CD4-positive, alpha-beta T cell treated with Interleukin-6 for 4 hours (primary cell): ENCODE measurements around the gene MAJIN.
"Not testable (repeated sequence)": the region's sequence is repeated elsewhere in the genome, so short reads cannot be mapped to it uniquely, and the experiment has no call there.

Source experiments
- DNase-seq: peaks from one replicate; pipeline ENCODE4 v3.0.0-alpha.2; 2020; ENCODE audit warnings: mixed read lengths

MAJIN gene, protein sequence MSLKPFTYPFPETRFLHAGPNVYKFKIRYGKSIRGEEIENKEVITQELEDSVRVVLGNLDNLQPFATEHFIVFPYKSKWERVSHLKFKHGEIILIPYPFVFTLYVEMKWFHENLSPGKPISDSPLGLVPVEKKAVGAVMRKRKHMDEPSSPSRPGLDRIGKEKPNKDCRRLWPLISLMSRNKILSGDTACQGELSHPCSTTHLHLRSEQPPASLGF

DNA sequence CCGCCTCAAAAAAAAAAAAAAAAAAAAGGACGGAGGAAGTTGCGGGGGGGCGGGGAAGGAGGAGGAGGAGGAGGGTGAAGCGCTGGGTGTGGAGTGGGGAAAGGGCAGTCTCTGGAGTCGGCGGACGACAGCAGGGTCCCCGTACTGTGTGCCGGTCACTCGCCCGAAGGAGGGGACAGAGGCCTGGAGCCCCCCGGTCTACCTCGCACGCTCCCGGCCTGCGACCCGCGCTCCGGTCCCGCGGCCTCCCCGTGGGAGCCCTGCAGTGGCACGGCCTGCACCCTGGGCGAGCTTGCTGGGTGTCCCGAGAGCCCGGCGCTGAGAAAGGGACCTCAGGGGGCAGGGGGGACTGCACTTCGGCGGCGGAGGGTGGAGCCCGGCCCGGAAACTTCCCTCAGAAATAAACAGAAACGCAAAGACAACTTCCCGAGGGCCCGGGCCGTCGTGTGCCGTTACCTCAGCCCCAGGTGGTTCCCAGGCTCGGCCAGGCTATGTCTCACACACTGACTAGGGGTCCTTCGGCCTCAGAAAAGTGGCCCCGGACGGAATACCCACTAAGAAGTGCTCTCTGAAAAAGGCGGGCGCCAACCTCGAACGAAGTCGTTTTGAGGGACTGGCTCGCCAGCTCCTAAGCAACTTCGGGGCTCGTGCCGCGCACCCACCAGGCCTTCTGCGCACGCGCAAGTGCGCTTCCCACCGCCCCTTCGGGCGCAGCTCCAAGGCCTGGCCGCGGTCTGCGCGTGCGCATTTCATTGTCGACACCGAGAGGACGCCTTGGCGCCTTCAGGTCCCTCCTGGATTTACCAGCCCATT lies at the start of gene MAJIN:
Gene MAJIN, minus strand, starts transcription at position 688 of the 813 bp plus-strand sequence. CDS start 12,703 bp downstream, outside the sequence.
- peak; percentile 94 for DNase-seq

DNA sequence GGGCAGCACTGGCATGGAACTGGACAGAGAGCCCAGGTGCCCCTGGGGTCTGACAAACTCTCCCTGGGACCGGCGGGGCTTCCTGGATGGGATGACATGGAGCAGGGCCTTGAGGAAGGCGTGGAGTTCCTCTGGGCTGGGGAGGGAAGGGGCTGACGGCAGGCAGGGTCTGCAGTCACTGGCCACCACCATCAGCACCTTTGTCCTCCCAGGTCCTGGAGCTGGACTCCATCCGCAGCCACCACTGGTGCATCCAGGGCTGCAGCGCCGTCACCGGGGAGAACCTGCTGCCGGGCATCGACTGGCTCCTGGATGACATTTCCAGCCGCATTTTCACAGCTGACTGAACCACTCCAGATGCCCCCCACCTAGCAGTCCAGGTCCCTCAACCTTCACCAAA lies 49.6 kb upstream of the MAJIN start:
- DNase-seq = no peak

DNA sequence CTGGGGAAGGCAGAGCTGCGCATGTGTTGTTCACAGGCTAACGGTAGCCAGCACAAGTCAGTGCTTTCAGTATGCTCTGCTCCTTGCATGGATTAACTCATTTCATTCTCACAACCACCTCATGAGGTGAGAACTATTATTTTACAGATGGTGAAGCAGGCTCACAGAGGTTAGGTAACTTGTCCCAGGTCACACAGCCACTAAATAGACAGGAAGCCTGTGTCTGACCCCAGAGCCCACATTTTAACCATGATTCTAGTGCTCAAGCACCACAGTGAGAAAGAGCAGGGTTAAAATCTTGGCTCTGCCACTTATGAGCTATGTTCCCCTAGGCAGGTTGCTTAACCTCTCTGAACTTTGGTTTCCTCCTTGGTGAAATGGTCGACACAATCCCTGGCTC lies 49.1 kb upstream of the MAJIN start:
- DNase-seq = no peak

DNA sequence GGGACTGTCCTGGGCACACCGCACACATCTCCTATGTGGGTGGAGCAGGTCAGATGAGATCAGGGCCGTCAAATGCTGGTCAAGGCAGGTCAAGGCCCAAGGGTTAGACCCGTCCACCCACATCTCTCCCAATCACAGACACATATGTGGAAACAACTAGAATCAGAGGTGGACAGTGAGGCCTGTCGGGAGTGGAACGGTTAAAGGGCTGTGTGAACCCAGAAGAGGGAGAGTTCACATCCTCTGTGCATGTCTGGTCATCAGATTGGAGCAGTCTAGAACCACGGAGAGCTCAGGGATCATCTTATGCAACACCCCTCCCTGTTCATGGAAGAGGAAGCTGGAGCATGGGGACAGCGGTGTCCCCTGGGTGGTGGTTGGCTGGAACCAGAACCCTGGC lies 47.9 kb upstream of the MAJIN start:
- DNase-seq = no peak

DNA sequence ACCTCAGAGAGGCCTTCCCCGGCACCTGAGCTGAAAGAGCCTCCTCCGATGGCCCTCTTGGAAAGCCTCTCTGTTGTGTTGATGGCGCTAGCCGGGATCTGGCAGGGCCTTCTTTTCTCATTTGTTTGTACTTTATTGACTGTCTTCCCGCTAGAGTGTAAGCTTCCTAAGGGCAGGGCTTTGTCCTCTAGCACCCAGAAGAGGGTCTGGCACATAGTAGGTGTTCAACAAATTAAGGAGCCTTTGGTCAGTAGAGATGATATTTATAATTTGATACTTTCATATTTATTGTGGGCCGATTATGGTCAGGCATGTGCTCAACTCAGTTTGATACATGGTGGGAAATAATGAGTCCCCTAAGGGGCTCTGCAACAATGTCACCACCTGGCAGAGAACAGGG lies 46.0 kb upstream of the MAJIN start:
- no peak for DNase-seq

DNA sequence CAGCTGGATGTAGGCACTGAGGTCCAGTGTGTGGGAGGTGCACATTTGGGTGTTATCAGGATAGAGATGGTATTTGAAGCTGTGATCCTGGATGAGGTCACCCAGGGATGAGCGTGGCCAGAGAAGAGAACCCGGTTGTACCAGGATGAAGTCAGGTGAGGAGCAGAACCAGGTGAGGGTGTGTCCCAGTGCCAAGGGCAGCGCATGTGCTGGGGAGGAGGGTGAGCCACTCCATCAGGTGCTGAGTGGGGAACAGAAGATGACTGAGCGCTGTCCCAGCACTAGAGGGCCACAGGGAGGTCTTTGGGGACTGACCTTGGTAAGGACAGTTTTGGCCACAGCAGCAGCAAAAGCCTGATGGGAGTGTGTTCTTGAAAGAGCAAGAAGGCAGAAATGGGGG lies 44.8 kb upstream of the MAJIN start:
- no peak for DNase-seq

DNA sequence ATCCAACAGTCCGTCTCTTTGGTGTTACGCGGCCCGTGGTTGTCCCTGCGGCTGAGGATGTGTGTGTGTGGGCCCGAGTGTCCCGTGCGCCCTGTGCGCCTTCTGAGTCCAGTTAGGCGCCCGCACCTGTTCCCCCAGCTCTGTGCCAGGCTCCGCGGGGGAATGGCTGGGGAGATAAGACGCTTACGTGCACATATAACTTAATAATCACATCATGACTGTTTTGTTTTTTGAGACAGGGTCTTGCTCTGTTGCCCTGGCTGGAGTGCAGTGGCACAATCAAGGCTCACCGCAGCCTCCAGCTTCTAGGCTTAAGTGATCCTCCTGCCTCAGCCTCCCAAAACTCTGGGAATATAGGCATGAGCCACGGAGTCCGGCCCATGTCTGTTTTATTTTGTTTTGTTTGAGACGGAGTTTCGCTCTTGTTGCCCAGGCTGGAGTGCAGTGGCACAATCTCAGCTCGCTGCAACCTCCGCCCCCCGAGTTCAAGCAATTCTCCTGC lies 42.9 kb upstream of the MAJIN start:
- no peak for DNase-seq

DNA sequence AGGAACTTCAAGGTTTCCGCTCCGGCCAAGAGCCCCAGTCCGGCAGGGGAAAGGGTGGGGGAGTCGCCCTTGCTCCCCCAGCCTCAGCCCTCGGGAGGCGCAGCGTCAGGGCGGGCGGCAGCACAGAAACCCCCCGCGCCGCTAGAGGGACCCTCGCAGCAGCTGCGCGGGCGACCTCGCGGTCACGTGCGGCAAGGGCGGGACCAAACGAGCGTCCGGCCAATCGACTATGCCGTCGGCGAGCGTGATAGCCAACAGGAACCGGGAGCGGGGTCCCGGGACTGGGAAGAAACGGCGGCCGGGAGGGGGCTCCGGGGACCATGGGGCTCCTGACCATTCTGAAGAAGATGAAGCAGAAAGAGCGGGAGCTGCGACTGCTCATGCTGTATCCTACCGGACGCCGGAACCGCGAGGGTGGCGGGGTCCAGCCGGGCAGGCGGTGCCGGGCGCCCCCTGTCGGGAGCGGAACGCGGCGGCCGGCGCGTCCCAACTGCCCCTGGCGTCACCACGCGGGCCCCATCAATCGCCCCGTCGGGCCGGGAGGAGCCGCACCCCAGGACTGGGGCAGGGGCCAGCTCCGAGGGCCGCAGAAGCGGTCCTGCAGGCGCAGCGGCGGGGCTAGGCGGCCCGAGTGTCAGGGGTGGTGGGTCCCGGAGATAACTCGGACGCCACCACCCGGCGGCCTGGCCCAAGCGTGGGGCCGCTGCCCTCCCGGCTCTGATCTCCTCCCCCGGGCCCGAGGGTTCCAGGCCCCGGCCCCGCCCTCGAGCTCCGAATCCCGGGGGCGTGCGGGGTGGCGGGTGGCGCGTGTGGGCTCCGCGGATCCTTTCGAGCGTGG lies 42.2 kb upstream of the MAJIN start, which contains the start of gene ARL2:
Gene ARL2, plus strand, starts transcription at position 273 of the 838 bp plus-strand sequence. Its CDS starts 48 bp downstream, at position 321.
- peak; percentile 89 for DNase-seq

DNA sequence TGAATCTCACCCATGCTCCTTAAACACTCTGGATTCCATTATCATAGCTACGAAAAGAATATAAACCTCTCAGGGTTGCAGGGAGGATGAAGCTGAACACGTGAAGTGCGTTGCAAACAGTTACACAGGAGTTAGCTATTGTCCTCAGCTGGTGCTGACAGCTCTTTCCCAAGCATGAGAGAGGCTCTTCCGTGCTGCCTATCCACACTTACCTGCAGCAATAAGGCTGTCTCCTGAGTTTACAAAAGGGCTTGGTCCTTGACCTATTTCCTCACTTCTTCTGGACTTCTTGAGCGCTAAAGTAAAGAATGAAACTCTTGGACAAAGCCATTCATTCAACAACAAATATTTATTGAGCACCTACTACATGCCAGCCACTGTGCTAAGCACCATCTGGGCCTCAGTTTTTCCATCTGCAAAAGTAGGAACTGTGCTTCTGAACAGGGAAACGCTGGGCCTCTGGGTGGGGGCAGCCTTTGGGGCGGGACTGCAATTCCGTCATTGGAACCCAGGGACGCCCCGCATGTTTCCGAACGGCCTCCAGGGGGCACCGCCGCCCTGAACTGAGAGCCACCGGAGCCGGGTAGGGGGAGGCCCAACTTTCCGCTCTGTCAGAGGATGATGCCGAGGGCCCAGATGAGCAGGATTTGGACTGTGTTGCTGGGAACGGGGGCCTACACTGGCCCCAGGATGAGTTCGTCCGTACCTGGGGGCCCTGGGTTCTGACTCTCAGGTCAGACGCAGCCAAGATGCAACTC lies 41.4 kb upstream of the MAJIN start:
- peak; percentile 92 for DNase-seq

DNA sequence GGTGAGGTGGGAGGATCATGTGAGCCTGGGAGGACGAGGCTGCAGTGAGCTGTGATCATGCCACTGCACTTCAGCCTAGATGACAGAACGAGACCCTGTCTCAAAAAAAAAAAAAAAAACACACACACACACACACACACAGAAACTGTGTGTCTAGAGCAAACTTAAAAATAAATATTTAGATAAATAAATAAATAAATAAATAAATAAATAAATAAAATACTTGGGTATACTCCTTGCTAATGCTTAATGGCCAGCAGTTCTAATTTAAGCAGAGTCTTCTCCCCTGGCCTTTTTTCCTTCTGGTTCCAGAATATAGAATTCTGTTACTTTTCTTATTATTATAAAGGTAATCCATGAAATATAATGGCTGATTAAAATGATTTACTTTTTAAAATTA lies 37.0 kb upstream of the MAJIN start:
- DNase-seq = no peak

DNA sequence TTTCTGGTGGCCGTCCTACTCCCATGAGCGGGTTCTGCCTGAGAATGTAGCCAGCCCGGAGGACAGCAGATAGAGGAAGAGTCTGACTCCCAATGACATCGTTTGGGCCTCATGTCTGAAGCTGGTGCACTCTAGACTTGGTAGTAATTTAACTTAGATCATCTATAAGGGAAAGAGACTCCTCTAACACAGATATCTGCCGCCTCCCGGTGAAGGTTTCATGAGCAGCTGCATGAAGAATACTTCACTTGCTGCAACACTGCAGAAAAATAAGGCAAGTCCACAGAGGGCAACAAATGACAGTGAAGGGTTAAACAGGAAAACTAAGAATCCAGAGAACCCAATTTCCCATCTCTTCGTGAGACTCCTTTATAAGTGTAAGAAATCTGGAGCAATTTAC lies 36.1 kb upstream of the MAJIN start:
- no peak for DNase-seq

DNA sequence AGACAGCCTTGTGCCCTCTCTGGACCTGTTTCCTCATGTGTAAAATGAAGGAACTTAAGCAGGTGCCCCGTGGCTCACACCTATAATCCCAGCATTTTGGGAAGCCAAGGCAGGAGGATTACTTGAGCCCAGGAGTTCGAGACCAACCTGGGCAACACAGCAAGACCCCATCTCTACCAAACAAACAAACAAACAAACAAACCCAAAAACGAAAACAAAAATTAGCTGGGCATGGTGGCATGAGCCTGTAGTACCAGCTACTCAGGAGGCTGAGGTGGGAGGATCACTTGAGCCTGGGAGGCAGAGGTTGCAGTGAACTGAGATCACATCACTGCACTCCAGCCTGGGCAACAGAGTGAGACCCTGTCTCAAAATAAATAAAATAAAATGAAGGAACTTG lies 32.1 kb upstream of the MAJIN start:
- not testable (repeated sequence) for DNase-seq

DNA sequence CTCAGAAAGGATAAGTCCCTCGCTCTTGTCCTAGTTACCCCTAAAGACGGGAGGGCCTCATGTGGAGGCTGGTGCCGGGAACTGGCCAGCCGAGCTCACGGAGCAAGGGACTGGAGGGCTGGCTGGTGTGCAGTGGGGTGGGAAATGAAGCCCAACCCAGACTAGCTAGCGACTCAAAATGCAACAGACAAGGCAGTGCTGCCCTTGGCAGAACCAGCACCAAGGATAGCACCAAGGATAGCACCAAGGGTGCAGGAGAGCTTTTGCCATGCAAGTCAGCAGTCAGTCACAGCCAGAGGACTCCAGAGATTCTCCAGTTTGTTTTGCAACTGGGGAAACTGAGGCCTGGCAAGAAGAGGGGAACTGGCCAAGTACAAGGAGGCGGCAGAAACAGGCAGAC lies 31.4 kb upstream of the MAJIN start:
- DNase-seq = no peak

DNA sequence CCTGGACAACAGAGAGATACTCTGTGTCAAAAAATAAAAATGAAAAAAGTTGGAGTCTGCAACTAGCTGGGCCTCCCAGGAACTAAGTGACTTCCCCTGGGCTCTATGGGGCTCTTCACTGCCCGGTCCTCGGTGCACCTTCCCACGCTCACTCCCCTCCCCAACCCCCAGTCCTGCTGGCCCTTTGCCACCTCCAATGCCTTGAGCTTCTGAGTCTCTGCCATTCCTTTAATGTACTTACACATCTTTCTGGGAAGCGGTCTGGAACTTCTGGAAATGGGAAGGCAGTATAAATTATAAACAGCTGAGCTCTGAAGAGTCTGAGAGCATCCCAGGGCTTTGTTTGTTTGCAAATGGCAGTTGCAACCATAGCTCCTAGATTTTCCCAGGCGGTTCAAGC lies 30.8 kb upstream of the MAJIN start:
- no peak for DNase-seq

DNA sequence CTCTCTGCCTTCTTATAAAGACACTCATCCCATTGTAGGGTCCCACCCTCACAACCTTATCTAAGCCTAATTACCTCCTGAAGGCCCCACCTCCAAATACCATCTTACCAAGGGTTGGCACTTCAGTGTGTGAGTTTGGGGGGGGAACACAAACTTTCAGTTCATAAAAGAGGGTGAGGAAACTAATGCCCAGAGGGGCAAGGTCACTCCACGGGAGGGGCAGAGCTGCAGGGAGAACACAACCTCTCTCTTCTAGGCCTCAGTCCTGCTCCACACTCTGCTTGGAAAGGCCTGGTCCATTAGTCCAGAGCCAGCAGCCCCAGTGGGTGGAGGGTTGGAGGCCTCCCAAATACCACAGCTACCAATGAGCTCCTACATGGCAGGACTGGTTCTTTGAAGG lies 27.6 kb upstream of the MAJIN start:
- no peak for DNase-seq

DNA sequence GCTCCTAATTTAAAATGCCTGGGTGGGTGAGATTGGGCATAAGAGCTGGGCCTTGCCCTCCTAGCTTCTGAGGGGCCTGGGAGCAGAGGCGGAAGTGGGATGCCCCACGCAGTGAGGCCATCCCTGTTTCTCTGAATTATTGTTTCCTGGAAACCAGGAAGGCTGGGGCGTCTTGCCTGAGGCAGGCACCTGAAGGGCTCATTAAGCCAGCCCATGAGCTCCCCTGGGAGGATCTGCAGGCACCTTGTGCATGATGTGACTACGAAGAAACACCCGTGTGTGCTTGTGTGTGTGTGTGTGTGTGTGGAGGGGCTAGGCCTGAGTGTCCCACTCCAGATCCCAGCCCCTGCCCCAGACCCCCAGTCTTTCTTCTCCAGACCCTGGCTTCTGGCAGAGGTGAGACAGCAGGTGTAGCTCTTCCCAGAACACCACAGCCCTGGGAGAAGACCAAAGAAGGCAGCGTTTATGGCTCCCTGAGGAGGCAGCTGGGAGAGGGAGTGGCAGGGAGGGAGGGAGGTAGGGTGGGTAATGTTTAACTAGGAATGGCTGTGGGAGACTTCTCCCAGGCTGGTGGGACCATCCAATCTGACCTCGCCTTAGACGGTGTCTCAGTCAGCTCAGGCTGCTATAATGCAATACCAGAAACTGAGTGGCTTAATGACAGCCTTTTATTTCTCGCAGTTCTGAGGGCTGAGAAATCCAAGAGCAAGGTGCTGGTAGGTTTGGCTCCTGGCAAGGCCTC lies 27.0 kb upstream of the MAJIN start:
- DNase-seq = no peak

DNA sequence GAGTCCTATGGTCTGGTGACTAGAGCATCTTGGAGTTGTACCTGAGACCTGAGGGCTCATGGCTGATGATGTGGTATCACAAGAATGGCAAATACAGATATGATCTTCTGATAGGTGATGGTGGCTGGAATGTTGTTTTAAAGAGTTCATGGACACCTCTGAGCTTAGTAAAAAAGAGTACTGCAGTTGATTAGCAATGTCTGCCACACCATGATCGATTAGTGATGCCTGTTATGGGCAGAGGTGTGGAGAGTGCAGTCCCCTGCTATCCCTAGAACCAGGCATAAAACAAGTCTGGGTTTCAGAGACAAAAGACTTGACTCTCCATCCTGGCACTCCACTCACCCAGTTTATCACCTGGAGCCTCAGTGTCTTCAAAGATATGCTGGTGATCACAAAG lies 26.2 kb upstream of the MAJIN start:
- DNase-seq = no peak

DNA sequence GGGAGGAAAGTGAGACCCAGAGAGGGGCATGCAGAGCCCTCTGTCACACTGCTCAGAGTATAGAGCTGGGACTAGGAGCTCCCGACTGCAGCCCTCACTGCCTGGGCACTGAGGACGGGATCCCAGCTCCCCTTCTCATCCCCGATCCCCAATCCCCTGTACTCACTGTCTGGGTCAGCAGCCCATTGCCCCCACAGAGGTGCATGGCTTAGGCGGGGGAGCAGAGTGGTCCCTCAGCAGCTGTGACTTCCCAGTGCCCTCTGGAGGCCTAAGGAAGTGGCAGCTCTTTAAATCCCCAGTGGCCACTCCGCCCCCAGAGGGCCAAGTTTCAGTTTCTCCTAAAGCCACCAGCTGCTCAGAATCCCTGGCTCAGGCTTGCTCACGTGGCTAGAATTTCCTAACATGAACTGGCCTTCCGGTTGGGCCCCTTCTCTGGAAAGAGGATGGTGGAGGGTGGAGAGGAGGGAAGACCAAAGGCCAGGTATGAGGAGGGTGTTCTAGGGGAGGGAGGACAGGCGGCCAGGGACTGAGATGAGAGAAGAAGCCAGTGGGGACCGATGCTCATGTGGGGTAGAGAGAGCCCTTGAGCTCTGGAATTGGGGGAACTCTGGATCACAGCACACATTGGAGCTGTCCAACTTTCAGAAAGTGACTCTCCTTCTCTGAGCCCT lies 24.9 kb upstream of the MAJIN start, which contains the start of gene BATF2:
Gene BATF2, minus strand, starts transcription at position 262 of the 671 bp plus-strand sequence. Its CDS starts 57 bp downstream, at position 205.
- peak; percentile 22 for DNase-seq

DNA sequence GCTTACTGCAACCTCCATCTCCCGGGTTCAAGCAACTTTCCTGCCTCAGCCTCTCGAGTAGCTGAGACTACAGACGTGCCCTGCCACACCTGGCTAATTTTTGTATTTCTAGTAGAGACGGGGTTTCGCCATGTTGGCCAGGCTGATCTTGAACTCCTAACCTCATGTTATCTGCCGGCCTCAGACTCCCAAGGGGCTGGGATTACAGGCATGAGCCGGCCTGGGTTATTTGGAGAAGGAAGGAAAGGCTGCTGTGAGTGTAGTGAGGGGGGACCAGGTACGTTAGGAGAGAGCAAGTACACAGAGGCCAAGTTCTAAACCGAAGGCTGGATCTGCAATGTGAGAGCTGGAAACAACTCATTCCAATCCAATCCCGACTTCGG lies 24.4 kb upstream of the MAJIN start:
- no peak for DNase-seq

DNA sequence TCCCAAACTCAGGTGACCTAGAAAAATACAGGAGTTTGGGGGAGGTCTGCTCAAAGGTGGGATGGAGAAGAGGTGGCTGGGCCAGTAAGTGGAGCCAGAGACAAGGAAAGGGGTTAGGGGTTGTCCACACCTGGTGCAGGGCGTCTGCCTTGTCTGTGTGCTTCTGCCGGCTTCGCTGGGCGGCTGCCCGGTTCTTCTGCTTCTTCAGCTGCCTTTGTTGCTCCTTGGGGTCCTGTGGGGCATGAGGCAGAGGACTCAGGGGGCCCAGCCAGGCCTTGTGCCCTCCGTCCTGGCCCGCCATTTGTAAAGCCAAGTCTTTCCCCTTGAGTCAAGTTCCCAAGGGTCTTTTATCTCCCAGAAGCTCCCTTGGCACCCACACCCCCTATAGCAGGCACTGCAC lies 22.4 kb upstream of the MAJIN start:
- no peak for DNase-seq
